ENCODE results near the gene KLHL8.
"Not testable (repeated sequence)": the region's sequence is repeated elsewhere in the genome, so short reads cannot be mapped to it uniquely, and the experiment has no call there.

Gene KLHL8

DNA sequence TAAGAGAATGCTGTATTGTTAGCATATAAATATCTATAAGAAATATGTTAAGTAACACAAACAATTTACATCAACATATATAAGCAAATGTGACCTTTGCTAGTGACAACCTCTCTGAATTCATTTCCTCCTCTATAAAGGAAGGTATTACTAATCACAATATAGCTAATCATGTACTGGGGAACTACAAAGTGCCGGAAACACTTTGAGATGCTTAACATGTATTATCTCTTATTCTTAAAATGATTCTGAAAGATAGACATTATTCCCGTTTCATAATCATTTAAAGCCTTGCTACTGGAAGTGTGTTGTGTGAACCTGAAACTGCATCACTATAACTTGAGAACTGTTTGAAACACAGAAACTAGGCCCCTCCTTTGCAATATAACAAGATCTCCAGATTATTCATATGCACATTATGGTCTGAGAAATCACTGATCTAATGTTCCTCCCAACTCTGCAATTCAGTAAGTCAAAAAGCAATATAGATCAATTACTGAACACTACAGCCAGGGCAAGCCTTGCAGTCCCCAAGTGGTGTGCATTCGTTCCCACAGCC lies 54.0 kb downstream of the KLHL8 start:
- DNase-seq, result no peak

DNA sequence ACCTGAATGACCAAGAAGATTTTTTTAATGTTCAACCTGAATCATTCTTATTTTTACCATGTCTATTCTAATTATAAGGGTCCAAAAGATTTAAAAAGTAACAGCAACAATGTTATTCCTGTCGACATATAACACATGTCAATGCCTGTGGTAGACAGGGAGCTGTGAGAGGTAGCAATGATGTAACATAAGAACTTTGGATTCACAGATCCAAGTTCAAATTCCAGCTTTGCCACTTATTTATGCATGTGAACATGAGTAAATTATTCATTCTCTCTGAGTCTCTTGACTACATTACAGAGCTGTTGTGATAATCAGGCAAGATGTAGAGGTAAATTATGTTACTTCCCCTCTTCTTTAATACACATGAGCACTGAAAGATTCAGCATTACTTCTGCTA lies 54.5 kb downstream of the KLHL8 start:
- DNase-seq, result no peak

DNA sequence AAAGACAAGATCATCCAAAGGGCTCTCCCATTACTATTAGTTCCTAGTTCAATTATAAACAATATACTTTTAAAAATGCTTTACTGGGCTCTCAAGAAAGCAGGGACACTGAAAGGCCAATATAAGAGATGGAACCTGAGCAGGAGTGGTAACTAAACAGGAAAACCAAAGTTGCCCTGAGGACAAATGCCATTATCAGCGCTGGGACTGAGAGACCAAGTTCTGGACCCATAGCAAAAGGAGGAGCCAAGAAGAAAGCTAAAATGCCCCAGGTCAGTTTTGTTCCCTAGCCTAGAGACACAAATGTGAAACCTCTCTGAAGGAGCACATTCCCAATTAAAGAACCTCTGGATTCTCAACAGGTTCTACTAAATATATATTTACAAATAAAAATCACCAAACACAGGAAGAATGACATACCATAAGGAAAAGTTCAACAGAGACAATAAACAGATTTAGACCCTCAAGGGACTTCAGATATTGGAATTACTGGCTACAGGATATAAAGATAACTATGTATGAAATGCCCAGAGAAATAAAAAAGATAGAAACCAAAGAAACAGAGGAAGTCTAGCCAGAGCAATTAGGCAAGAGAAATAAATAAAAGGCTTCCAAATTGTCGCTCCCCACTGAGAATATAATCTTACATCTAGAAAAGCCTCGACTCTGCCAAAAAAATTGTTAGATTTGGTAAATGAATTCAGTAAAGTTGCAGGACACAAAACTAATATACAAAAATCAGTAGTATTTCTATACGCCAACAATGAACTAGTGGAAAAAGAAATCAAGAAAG lies 67.1 kb downstream of the KLHL8 start:
- DNase-seq, result no peak

DNA sequence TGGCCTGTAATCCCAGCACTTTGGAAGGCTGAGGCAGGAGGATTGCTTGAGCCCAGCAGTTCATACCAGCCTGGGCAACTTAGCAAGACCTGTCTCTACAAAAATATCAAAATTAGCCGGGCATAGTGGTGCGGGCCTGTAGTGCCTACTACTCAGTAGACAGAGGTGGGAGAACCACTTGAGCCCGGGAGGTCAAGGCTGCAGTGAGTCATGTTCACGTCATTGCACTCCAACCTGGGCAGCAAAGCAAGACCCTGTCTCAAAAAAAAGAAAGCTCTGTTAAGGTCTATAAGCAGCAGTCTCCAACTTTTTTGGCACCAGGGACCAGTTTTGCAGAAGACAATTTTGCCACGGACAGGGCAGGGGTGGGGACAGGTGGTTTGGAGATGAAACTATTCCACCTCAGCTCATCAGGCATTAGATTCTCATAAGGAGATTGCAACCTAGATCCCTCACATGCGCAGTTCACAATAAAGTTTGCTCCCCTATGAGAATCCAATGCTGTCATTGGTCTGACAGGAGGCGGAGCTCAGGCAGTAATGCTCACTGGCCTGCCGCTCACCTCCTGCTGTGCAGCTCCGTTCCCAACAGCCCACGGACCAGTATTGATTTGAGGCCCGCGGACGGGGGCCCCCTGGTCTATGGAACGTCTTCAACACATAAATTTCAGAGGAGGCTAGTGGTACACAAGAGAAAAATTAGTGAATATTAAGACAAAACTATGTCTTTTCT lies 67.9 kb downstream of the KLHL8 start:
- no peak for DNase-seq

DNA sequence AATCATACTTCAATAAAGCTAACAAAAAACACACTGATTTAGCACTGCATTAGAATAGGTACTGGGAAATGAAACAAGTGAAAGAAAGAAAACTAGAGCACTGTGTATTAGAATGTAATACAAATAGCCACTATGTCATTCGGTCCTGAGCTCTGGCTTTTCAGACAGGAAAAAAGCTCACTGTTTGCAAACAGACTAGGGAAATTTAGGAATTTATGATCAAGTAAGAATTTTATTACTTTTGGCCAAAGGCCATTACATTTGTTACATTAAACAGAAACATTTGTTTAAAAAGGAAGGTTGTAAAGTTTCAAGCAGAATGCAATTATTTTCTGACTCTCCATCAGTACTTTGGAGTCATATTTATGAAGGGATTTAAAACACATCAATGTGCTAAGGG lies 68.7 kb downstream of the KLHL8 start:
- no peak for DNase-seq

DNA sequence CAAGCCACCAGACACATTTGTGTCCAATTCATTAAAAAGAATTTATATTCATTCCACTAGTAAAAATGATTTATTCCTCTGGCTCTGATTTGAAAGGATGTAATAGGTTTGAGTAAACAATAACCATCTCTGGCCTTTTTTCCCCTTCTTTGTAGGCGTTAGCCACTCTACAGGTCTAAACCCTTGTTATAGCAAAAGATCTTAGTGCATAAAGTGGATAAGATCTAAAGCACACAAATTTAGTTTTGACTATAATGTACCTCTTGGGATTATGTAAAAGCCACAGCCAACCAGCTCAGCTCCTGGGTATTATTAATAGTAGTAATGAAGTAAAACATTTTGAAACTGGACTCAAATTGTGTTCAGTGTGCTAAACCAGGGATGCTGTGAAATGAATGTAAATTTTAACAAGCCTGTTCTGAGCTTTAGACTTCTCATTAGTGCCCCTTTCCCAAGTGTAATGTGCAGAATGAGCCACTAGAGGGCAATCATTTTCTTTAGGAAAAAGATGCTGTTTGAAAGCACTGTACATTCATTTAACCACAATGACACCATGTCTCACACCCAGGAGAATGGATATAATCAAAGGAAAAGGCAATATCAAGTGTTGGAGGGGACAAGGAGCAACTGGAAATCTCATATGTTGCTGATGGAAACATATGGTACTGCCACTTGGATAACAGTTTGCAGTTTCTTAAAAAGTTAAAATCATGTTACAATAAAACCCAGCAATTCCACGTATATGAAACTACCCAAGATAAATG lies 69.7 kb downstream of the KLHL8 start:
- peak; percentile 43 for DNase-seq

DNA sequence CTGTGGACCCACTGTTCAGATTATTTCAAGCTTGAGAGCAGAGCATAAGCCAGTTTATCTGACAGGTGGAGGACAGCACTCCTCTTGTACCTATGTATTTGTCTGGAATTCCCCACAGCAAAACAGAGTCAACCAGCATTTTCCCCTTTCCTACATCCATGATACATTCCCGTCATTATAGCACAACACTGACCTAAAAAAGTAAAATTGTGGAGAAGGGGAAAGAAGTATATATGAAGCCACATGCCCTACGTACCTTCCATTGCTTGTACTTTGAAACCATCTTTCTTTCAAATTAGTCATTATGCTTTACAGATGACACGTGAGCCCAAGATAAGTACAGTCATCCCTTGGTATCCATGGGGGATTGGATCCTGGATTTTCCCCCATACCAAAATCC lies 73.3 kb downstream of the KLHL8 start:
- no peak for DNase-seq

DNA sequence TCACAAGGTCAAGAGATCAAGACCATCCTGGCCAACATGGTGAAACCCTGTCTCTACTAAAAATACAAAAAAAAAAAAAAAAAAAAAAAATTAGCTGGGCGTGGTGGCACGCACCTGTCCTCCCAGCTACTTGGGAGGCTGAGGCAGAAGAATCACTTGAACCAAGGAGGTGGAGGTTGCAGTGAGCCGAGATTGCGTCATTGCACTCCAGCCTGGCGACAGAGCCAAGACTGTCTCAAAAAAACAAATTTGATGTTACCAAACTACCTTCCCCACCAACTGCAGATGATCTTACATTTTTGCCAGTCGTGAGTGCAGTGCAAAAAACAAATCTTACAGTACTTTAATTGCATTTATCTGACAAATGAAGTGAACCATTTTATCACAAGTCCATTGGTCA lies 74.5 kb downstream of the KLHL8 start:
- not testable (repeated sequence) for DNase-seq

DNA sequence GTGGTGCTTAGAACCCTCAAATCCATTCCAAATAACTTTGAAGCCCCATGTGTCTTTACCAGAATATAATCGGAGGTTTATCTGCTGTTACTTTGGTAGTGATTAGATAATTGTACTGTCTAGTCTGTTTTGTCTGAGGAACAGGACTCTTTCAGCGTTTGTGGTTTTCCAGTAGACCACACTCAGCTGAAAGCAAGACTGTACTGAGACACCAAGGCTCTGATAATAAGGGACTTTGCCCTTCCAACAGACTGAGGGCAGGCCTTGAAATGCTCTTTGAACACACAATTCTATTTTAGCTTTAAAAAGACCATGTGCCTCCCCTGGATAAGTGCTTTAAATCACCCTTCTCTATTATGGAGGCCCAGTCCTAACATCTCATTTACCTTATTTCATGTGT lies 76.1 kb downstream of the KLHL8 start:
- DNase-seq, result no peak

DNA sequence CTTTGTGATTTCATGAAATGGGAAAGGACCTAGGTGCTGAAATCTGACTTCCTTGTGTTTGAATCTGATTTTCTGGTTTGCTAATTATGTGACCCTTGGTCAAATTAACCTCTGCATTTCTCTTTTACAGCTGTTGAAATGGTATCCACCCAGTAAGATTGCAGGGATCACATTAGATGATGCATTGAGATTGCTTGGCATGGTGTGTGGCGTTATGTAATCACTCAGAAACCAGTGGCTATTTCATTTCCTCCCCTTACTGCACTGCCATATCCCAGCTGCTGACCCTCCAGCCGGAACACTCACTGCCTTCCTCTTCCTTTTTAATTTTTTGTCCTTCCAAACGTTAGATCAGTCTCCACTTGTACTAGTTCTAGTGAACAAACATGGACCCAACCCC lies 79.0 kb downstream of the KLHL8 start:
- DNase-seq, result no peak

DNA sequence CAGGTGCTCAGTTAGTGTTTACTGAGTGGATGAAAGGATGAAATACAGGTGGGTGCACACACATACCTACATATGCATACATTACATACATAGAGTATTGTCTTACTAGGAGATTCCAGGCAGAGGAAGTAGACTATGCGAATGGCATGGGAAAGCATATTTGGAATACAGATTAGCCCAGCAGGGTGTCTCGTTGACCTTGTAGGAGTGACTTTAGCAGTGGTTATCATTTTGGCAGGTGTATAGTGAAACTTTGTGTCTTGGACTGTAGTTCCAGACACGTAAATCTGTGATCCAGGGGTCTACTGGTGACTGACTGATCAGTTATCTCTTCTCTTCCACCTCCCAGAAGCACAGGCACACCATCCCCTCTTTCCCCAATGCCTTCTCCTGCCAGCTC lies 86.3 kb downstream of the KLHL8 start:
- DNase-seq, result no peak

DNA sequence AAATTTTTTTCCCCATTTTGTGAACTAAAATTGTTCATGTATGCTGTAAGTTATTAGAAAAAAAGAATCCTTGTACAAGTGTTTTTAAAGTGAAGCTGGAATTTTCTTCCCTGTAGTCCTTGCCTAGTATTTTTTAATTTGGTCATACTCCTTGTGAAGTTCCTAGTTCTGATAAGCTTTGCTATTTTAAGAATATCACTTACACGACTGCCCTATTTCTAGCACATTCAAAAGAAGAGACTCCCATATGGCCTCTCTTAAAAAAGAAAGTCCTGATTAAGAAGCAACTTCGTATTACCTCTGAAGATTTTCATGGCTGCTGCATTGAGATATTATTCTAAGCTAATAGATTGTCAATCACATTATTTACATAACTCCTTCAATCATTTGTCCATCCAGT lies 87.2 kb downstream of the KLHL8 start:
- DNase-seq, result no peak

DNA sequence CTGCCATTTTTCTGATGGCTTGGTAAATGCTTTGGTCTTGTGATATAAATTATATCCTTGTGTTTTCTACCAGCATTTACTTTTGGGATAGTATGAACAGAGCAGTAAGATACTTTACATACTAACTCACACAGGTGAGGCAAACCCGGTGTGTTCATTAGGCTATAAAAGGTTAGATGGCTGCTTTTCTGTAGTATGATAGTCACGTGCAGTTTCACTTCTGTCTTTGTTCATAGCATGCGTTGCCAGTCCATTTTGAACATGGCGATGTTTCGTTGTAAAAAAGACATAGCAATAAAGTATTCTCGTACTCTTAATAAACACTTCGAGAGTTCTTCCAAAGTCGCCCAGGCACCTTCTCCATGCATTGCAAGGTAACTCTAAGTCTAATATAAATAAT lies 88.4 kb downstream of the KLHL8 start:
- no peak for DNase-seq

DNA sequence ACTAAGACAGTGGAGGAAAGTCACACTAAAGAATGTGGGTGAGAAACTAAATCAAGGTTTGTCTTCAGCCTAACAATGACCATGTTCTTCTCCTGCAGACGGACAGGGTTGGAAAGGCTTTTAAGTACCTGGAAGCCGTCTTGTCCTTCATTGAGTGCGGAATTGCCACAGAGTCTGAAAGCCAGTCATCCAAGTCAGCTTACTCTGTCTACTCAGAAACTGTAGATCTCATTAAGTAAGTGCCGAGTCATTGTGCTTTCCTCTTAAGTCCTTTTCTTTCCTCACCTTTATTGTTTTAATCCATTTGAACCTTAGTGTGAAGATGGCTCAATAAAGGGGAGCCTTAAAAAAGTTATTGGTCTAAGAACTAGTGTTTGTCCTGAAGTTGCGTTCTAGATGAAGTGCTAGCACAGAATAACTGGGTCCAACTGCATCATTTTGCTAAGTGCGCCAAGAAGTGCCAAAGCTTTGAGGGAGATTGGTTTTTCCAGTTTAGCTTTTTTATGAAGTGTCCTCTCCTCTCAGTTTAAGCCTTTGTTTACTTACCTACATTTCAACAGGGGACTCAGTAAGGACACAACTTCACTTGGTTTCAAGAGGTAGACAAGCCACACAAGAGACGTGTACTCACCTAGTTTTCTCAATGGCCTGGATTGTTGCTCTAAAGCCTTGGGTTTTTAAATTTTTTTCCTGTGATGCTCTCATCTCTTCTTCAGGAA lies 89.3 kb downstream of the KLHL8 start:
- DNase-seq, result no peak

DNA sequence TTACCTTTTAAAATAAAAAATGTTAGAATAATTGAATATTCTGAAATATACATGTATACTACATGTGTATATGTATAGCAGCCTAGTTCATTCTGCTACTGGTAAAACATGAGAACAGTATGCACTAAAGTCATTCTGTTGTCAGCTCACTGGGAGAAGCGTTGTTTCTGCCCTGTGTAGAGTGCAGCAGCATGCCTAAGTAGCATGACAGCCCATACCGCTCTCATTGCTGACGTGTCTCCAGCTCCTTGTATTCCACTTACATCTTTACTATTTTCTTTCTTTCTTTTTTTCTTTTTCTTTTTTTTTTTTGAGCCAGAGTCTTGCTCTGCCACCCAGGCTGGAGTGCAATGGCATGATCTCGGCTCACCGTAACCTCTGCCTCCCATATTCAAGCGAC lies 90.7 kb downstream of the KLHL8 start:
- no peak for DNase-seq

DNA sequence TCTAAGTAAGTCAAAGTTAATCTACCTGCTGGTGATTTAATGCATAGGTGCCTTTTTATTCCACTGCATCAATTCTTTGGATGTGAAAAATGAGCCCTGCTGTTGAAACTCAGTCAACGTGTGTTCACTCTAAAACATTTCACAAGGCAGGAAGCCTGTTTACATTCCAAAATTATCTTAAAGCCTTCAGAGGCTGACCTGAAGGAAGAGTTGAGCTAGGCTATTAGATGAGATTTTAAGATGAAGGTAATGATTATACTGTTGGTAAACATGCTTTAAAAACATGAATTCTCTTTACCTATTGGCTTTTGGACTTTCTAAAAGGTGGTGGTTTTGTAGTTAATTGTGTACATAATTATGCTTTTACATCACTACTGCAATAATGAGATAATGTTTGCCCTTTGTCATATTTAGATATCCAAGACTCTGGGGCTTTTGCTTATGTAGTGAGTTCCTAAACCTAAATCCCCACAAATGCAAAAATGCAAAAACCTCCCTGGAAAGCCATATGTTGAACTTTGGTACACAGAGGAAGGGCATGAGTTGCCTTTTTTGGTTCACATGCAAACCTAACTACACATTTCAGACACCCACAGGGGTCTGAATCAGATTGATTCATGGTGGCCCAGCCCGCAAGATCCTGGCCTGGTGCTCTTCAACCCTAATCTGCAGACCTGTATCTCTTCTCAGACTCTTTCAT lies 92.3 kb downstream of the KLHL8 start:
- no peak for DNase-seq

DNA sequence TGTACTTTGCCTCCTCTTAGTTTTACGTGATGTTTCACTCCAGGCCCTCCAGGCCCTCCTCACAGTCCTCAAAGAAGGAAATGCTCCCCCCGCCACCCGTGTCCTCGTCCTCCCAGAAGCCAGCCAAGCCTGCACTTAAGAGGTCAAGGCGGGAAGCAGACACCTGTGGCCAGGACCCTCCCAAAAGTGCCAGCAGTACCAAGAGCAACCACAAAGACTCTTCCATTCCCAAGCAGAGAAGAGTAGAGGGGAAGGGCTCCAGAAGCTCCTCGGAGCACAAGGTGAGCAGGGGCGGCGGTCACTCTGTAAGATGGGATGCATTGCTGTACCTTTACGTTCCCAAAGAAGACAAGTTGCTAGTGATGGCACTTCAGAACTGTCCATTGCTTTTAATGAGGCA lies 94.4 kb downstream of the KLHL8 start:
- DNase-seq, result no peak

DNA sequence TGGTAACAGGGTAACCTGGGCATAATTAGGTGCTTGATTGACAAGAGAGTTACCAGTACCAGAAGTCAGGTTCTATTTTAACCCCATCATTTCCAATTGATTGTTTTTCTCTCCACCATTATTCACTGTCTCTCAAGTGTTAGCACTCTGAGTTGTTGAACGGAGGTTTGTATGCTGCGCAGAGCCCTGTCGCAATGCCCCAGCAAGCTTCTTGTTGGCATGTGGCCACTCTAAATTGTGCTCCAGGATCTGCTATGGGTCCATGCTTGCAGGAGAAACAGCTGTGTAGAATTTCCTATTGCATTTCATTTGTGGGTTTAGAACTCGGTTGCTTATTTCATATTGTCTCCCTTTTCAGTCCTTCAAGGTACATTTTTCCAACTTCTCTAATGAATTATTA lies 98.2 kb downstream of the KLHL8 start:
- DNase-seq, result no peak

DNA sequence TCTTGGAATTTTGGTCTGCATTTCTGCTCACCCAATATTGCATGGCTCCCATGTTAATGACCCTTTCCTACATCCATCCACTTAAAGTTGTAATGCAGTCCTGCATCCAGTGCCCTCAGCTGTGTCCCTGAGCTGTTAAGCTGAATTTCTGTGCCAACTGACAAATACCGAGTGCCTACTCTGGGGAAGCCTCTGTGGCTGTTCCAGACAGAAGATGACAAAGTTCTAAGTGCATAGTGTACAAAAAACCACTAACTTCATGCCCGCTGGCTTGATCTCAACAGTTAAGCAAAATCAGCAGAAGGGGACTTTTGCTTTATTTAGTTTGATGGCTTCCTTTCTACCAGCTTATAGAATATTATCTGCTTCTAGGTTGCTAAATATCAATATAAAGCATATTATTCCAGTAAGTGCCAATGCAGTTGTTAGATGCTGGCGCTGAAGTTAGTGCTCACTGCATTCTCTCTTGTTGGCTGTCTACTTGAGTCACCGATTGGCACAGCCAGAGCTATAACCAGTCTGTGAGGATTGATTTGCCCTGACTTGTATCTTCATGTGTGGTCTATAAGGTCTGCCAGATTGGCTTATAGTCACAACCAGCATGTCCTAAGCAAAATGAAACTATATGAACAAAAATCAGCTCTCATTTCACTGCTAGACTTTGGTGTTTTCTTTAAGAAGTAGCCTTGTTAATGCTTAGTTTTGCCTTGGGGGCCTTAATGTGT lies 98.9 kb downstream of the KLHL8 start:
- DNase-seq, result no peak

DNA sequence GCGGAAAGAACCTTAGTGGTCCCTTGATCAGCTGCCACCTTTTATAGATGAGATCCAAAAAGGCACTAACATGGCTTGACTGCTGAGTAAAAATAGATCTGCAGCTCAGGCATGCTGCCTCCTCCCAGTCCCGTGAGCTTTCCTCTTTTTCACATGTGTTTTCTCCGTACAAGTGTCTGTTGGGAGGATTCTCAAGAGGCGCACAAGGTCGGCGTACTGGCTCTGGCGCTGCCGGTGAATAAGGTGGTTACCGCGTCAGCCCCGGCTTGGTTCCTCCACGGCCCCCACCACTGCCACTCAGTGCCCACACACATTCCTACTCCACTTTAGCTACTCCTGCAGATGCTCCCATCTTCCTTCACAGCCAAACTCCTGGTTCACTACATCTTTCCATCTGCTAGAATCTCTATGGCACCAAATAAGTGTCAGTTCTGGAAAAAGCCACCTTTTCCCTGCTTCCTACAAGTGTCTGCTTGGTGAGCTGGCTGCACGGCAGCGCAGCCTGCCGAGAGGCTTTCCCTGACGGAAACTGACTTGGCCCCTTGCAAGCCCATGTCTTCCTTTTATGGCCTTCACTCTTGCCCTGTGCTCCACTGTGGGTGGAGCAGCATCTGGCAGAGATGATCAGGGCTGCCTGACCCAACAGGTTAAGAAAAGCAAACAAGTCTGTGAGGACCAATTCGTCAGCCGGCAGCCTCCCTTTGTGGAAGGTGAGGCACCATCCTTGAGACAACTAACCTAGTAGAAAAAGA lies 99.8 kb downstream of the KLHL8 start:
- no peak for DNase-seq

DNA sequence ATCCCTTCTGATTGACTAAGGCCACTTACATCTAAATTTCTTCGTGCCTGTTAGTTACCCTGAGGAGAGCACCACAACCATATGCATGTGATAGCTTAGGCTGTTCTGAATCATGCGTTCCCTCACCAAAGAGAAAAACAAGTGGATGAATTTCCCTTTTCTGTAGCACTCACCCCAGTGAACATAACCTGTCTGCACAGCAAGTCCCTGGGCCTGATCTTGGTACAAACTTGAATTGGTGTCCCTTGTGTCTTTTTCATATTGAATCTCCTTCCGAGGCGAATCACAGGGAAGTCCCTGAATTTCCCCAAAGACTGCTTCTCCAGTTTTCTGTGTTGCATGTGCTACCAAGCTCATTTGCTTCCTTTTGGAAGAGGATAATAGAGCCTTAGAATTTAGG lies 100.4 kb downstream of the KLHL8 start:
- no peak for DNase-seq

All from central memory CD4-positive, alpha-beta T cell (primary cell).